ENCODE measurements around the gene PALMD.

DNA sequence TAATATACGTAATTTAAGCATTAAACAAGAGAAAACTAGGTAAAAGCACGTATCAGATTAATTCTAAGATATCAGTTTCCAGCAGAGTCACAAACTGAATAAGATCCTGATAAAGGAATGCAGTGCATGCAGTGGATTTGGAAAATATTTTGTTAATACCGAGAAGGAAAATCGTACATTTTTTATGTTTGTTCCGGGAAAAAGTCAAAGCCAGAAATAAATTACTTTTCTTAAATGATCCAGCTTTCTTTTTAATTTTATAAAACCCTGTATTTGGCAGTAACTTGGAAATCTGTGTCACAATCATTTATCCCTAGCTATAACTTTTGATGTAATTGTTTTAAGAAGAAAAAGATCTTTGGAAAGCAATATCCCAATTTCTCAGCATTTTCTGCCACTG, 955 bp downstream of the PALMD start:
- TF ChIP-seq, protein P1, sequence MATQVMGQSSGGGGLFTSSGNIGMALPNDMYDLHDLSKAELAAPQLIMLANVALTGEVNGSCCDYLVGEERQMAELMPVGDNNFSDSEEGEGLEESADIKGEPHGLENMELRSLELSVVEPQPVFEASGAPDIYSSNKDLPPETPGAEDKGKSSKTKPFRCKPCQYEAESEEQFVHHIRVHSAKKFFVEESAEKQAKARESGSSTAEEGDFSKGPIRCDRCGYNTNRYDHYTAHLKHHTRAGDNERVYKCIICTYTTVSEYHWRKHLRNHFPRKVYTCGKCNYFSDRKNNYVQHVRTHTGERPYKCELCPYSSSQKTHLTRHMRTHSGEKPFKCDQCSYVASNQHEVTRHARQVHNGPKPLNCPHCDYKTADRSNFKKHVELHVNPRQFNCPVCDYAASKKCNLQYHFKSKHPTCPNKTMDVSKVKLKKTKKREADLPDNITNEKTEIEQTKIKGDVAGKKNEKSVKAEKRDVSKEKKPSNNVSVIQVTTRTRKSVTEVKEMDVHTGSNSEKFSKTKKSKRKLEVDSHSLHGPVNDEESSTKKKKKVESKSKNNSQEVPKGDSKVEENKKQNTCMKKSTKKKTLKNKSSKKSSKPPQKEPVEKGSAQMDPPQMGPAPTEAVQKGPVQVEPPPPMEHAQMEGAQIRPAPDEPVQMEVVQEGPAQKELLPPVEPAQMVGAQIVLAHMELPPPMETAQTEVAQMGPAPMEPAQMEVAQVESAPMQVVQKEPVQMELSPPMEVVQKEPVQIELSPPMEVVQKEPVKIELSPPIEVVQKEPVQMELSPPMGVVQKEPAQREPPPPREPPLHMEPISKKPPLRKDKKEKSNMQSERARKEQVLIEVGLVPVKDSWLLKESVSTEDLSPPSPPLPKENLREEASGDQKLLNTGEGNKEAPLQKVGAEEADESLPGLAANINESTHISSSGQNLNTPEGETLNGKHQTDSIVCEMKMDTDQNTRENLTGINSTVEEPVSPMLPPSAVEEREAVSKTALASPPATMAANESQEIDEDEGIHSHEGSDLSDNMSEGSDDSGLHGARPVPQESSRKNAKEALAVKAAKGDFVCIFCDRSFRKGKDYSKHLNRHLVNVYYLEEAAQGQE (IDR thresholded peaks at IDR 0.05; ENCODE audit: insufficient read depth in 1 of 2, low read depth in 2 of 2, low read length in 1 of 2), result no peak
- TF ChIP-seq, protein P2, sequence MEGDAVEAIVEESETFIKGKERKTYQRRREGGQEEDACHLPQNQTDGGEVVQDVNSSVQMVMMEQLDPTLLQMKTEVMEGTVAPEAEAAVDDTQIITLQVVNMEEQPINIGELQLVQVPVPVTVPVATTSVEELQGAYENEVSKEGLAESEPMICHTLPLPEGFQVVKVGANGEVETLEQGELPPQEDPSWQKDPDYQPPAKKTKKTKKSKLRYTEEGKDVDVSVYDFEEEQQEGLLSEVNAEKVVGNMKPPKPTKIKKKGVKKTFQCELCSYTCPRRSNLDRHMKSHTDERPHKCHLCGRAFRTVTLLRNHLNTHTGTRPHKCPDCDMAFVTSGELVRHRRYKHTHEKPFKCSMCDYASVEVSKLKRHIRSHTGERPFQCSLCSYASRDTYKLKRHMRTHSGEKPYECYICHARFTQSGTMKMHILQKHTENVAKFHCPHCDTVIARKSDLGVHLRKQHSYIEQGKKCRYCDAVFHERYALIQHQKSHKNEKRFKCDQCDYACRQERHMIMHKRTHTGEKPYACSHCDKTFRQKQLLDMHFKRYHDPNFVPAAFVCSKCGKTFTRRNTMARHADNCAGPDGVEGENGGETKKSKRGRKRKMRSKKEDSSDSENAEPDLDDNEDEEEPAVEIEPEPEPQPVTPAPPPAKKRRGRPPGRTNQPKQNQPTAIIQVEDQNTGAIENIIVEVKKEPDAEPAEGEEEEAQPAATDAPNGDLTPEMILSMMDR (IDR thresholded peaks at IDR 0.05), result no peak
- TF ChIP-seq TCF7L2 (IDR thresholded peaks at IDR 0.05; ENCODE audit: low read depth, low read length), result no peak
- TF ChIP-seq POLR2AphosphoS5 (IDR thresholded peaks at IDR 0.05; ENCODE audit: low read depth, low read length), result no peak
- no peak for TF ChIP-seq SIN3A (IDR thresholded peaks at IDR 0.05; ENCODE audit: borderline replicate concordance, insufficient read depth, low read depth, low read length)

Measured in Panc1 (cell line).